Right lobe of liver (tissue), 4 donors: ENCODE measurements around the gene BTBD16.

Experiments
- CTCF ChIP-seq, 4 donors: fragments of 200-600 bp in 3 of 4; fragments of 450-650 bp in 1 of 4; IDR thresholded peaks; one replicate each; pipeline versions ENCODE4 v1.5.1 to v1.8.0; 2016 to 2022; ENCODE audit warnings: antibody characterized with exemption in 4 of 4, mild to moderate bottlenecking in 2 of 4
- POLR2A ChIP-seq: fragments of 450-650 bp; IDR thresholded peaks from one replicate; pipeline ENCODE4 v1.6.1; 2017; ENCODE audit warnings: antibody characterized with exemption, mild to moderate bottlenecking
- donor health status: DM: no; HTN: no; CAD: no.
- donor health status: DM: no; HTN: no; CAD: no.
- donor health status: DM: no; HTN: yes; CAD: no.

DNA sequence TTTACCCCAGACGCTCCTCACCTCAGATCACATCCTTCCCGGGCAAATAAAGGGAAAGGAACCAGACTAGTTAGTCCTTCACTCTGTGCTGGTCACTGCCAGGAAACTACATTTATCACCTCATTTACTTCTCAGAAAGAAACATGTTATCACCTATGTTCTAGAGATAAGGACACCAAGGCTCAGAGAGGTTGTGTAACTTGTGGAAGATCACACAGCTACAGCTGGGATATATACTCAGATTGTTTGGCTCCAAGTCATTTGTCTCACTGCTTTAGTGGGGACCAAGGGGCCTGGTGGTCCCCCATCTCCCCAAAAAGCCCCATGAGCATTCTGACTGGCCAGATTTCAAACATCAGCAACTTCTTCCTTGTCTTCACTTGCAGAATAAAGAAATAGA, 17.5 kb upstream of the BTBD16 start:
- TF ChIP-seq CTCF (IDR thresholded peaks at IDR 0.05) (no peak), POLR2A (no peak)
